DOHH2 (cell line): ENCODE results near the gene CCN5.

Experiments used
- H3F3A ChIP-seq: fragments of 200-600 bp; sonication (generic), shearing (Covaris generic); 2 replicates; pipeline ENCODE4 v1.6.0; 2016; ENCODE audit warnings: antibody characterized with exemption, mild to moderate bottlenecking; ENCODE audit not compliant: control insufficient read depth, insufficient read depth
- H3K27ac ChIP-seq: fragments of 200-600 bp; sonication (generic); 2 replicates; pipeline ENCODE4 v1.5.1; 2014; ENCODE audit warnings: low read depth, mild to moderate bottlenecking, low read length, moderate library complexity
- H3K27me3 ChIP-seq: fragments of 200-600 bp; sonication (generic); 2 replicates; pipeline ENCODE4 v1.6.1; 2014; ENCODE audit warnings: mild to moderate bottlenecking, low read length, mixed read lengths; ENCODE audit not compliant: control insufficient read depth
- H3K36me3 ChIP-seq: fragments of 200-600 bp; sonication (generic); 2 replicates; pipeline ENCODE4 v1.6.1; 2014; ENCODE audit warnings: mild to moderate bottlenecking, low read length, moderate library complexity, mixed read lengths; ENCODE audit not compliant: control insufficient read depth
- H3K4me1 ChIP-seq: fragments of 200-600 bp; sonication (generic); 2 replicates; pipeline ENCODE4 v1.6.1; 2014; ENCODE audit warnings: mild to moderate bottlenecking, low read length, mixed read lengths; ENCODE audit not compliant: control insufficient read depth
- H3K4me2 ChIP-seq: fragments of 200-600 bp; sonication (generic); 2 replicates; pipeline ENCODE4 v1.6.0; 2014; ENCODE audit warnings: mild to moderate bottlenecking, low read length, moderate library complexity
- H3K4me3 ChIP-seq: fragments of 200-600 bp; sonication (generic); 2 replicates; pipeline ENCODE4 v1.5.1; 2014; ENCODE audit warnings: mild to moderate bottlenecking, low read length, mixed read lengths
- H3K79me2 ChIP-seq: fragments of 200-600 bp; sonication (generic); 2 replicates; pipeline ENCODE4 v1.6.1; 2014; ENCODE audit warnings: mild to moderate bottlenecking, low read length, mixed read lengths; ENCODE audit not compliant: control insufficient read depth
- H3K9me2 ChIP-seq: fragments of 200-600 bp; sonication (generic); replicated peaks from 2 replicates; pipeline ENCODE4 v1.6.1; 2014; ENCODE audit warnings: mild to moderate bottlenecking, low read length, mixed read lengths; ENCODE audit not compliant: control insufficient read depth
- H3K9me3 ChIP-seq: fragments of 200-600 bp; sonication (generic); 2 replicates; pipeline ENCODE4 v1.6.1; 2014; ENCODE audit warnings: antibody characterized with exemption, low read length, mixed read lengths; ENCODE audit not compliant: control insufficient read depth, insufficient read depth
- H4K20me1 ChIP-seq: fragments of 200-600 bp; sonication (generic); 2 replicates; pipeline ENCODE4 v1.6.0; 2014; ENCODE audit warnings: low read depth, mild to moderate bottlenecking, antibody characterized with exemption, low read length, moderate library complexity; ENCODE audit not compliant: control insufficient read depth, insufficient read depth
- CTCF ChIP-seq: fragments of 200-600 bp; sonication (generic); IDR thresholded peaks from one replicate; pipeline ENCODE4 v1.5.1; 2014; ENCODE audit warnings: antibody characterized with exemption, mild to moderate bottlenecking, low read depth, low read length; ENCODE audit not compliant: poor library complexity, severe bottlenecking
- EZH2phosphoT487 ChIP-seq: fragments of 200-600 bp; sonication (generic); IDR thresholded peaks from 2 replicates; pipeline ENCODE4 v1.6.1; 2017; ENCODE audit warnings: borderline replicate concordance, mild to moderate bottlenecking, antibody characterized with exemption, low read length, moderate library complexity, mixed read lengths

CCN5 gene

GRCh38 chr20:44703956-44704488, 11.1 kb upstream of the CCN5 start:
- Histone ChIP-seq H3K36me3 (no peaks in the 10 kb centered on the region), H4K20me1 (no peaks in the 10 kb centered on the region), H3K4me2 (no peak overlapping the region), H3K9me3 (no peaks in the 10 kb centered on the region), H3K4me1 (peaks cover 14% of the 10 kb centered on the region), H3F3A (no peaks in the 10 kb centered on the region), H3K79me2 (no peaks in the 10 kb centered on the region), H3K4me3 (no peak overlapping the region), H3K27me3 (no peaks in the 10 kb centered on the region), H3K27ac (no peak overlapping the region), H3K9me2 (no peaks in the 10 kb centered on the region)
- TF ChIP-seq CTCF, result no peak
- no peak for TF ChIP-seq EZH2phosphoT487

GRCh38 chr20:44704551-44704971, 10.6 kb upstream of the CCN5 start:
- no peak overlapping the region for H3K27ac ChIP-seq
- H3K4me1 ChIP-seq, result peaks cover 13% of the 10 kb centered on the region
- H3F3A ChIP-seq, result no peaks in the 10 kb centered on the region
- H3K36me3 ChIP-seq, result no peaks in the 10 kb centered on the region
- no peaks in the 10 kb centered on the region for H3K79me2 ChIP-seq
- H3K4me2 ChIP-seq, result no peak overlapping the region
- no peaks in the 10 kb centered on the region for H3K27me3 ChIP-seq
- no peaks in the 10 kb centered on the region for H3K9me2 ChIP-seq
- no peak for TF ChIP-seq EZH2phosphoT487
- H3K9me3 ChIP-seq, result no peaks in the 10 kb centered on the region
- no peak overlapping the region for H3K4me3 ChIP-seq
- H4K20me1 ChIP-seq, result no peaks in the 10 kb centered on the region

- H3K4me1 ChIP-seq, result peaks cover 10% of the 10 kb centered on the region
- no peak overlapping the region for H3K4me3 ChIP-seq
- H3K9me3 ChIP-seq, result no peaks in the 10 kb centered on the region
- no peaks in the 10 kb centered on the region for H3F3A ChIP-seq
- TF ChIP-seq CTCF (no peak), EZH2phosphoT487 (no peak)
- H4K20me1 ChIP-seq, result no peaks in the 10 kb centered on the region
- H3K36me3 ChIP-seq, result no peaks in the 10 kb centered on the region
- no peaks in the 10 kb centered on the region for H3K9me2 ChIP-seq
- no peaks in the 10 kb centered on the region for H3K27me3 ChIP-seq
- H3K4me2 ChIP-seq, result no peak overlapping the region
- no peaks in the 10 kb centered on the region for H3K79me2 ChIP-seq
- H3K27ac ChIP-seq, result no peak overlapping the region
Measured at GRCh38 chr20:44705364-44706094, 9.6 kb upstream of the CCN5 start.

GRCh38 chr20:44706301-44707017, 8.7 kb upstream of the CCN5 start:
- no peak for TF ChIP-seq CTCF
- Histone ChIP-seq H3F3A (no peaks in the 10 kb centered on the region), H3K36me3 (no peaks in the 10 kb centered on the region), H3K27me3 (no peaks in the 10 kb centered on the region), H3K9me2 (no peaks in the 10 kb centered on the region), H3K79me2 (no peaks in the 10 kb centered on the region), H3K4me3 (no peak overlapping the region), H3K9me3 (no peaks in the 10 kb centered on the region), H4K20me1 (no peaks in the 10 kb centered on the region), H3K27ac (no peak overlapping the region), H3K4me2 (no peak overlapping the region), H3K4me1 (peaks cover 10% of the 10 kb centered on the region)
